ENCODE measurements around the gene GPR22.

Gene GPR22

GRCh38 chr7:107469929-107470328 is at the start of gene GPR22:
TSS of gene GPR22 (plus strand) at chr7:107470057. CDS start at chr7:107474061, 4,004 bp downstream.
- H3K36me3 ChIP-seq (ENCODE audit: insufficient read depth, low read length): no peaks in the 10 kb centered on the region
- no peak for TF ChIP-seq CTCF (IDR thresholded peaks at IDR 0.05; ENCODE audit: borderline replicate concordance, extremely low read depth, low read length, poor library complexity, severe bottlenecking)
- no peak for TF ChIP-seq EZH2 (IDR thresholded peaks at IDR 0.05; ENCODE audit: borderline replicate concordance, low read depth, low read length, severe bottlenecking)
- H3K4me2 ChIP-seq (ENCODE audit: insufficient read depth, low read length): no peak within 1 kb of the TSS
- H2AFZ ChIP-seq (ENCODE audit: low read depth, low read length): no peak within 1 kb of the TSS
- no peaks in the 10 kb centered on the region for H3K79me2 ChIP-seq (ENCODE audit: insufficient read depth, low read length)
- no peaks in the 10 kb centered on the region for H3K9me3 ChIP-seq (ENCODE audit: insufficient read depth, low read length, severe bottlenecking)
- H4K20me1 ChIP-seq (ENCODE audit: insufficient read depth, low read length): no peaks in the 10 kb centered on the region; the same call in 1 of the 2 replicates
- H3K4me3 ChIP-seq (ENCODE audit: low read depth in 1 of 2, low read length in 2 of 2): no peak within 1 kb of the TSS
- no peak within 1 kb of the TSS for H3K9ac ChIP-seq (ENCODE audit: low read depth, low read length)
- H3K27me3 ChIP-seq (ENCODE audit: insufficient read depth, low read length, poor library complexity): no peaks in the 10 kb centered on the region
- no peak within 1 kb of the TSS for H3K27ac ChIP-seq (ENCODE audit: low read length)
- ATAC-seq (ENCODE audit: insufficient read depth, low read depth): no peak
- no peak for DNase-seq
- no peaks in the 10 kb centered on the region for H3K4me1 ChIP-seq (ENCODE audit: insufficient read depth, low read length)

DNA sequence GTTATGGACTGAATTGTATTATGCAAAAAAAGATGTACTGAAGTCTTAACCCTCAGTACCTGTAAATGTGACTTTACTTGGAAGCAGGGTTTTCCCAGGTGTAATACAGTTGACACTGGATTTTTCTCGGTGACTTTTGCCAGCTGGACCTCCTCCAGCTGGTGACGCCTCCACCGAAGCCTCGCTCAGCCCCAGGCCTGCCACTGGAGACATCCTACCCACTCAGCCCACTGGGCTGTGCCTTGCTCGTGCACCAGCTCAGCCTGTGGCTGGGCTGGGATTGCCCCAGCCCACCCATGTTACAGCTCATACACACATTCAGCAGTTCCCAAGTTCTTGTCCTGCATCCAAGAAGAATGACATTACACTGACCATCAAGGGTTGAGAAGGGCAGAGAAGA is 42.4 kb upstream of the GPR22 start:
- no peak for DNase-seq
- Histone ChIP-seq H4K20me1 (ENCODE audit: insufficient read depth, low read length) (no peaks in the 10 kb centered on the region), H3K9ac (ENCODE audit: low read depth, low read length) (no peak overlapping the region)

GRCh38 chr7:107428642-107429041 is 41.2 kb upstream of the GPR22 start:
- TF ChIP-seq EZH2 (IDR thresholded peaks at IDR 0.05; ENCODE audit: borderline replicate concordance, low read depth, low read length, severe bottlenecking) (no peak), CTCF (IDR thresholded peaks at IDR 0.05; ENCODE audit: borderline replicate concordance, extremely low read depth, low read length, poor library complexity, severe bottlenecking) (no peak)
- Histone ChIP-seq H3K27me3 (ENCODE audit: insufficient read depth, low read length, poor library complexity) (no peaks in the 10 kb centered on the region), H2AFZ (ENCODE audit: low read depth, low read length) (no peak overlapping the region), H3K4me2 (ENCODE audit: insufficient read depth, low read length) (no peak overlapping the region), H3K4me3 (ENCODE audit: low read depth in 1 of 2, low read length in 2 of 2) (no peak overlapping the region), H3K9ac (ENCODE audit: low read depth, low read length) (no peak overlapping the region), H3K27ac (ENCODE audit: low read length) (no peak overlapping the region), H3K79me2 (ENCODE audit: insufficient read depth, low read length) (no peaks in the 10 kb centered on the region), H4K20me1 (ENCODE audit: insufficient read depth, low read length) (no peaks in the 10 kb centered on the region), H3K4me1 (ENCODE audit: insufficient read depth, low read length) (no peaks in the 10 kb centered on the region), H3K9me3 (ENCODE audit: insufficient read depth, low read length, severe bottlenecking) (peaks cover 2% of the 10 kb centered on the region), H3K36me3 (ENCODE audit: insufficient read depth, low read length) (no peaks in the 10 kb centered on the region)
- DNase-seq (no peak), ATAC-seq (ENCODE audit: insufficient read depth, low read depth) (no peak)

More for the DNA sequence above, 42.4 kb upstream of the GPR22 start:
- no peak for ATAC-seq (ENCODE audit: insufficient read depth, low read depth)
- no peaks in the 10 kb centered on the region for H3K4me1 ChIP-seq (ENCODE audit: insufficient read depth, low read length)
- H3K9me3 ChIP-seq (ENCODE audit: insufficient read depth, low read length, severe bottlenecking): peaks cover 2% of the 10 kb centered on the region
- H3K27ac ChIP-seq (ENCODE audit: low read length): no peak overlapping the region
- no peaks in the 10 kb centered on the region for H3K36me3 ChIP-seq (ENCODE audit: insufficient read depth, low read length)
- H2AFZ ChIP-seq (ENCODE audit: low read depth, low read length): no peak overlapping the region
- no peak overlapping the region for H3K4me2 ChIP-seq (ENCODE audit: insufficient read depth, low read length)
- H3K79me2 ChIP-seq (ENCODE audit: insufficient read depth, low read length): no peaks in the 10 kb centered on the region
- H3K27me3 ChIP-seq (ENCODE audit: insufficient read depth, low read length, poor library complexity): no peaks in the 10 kb centered on the region
- no peak overlapping the region for H3K4me3 ChIP-seq (ENCODE audit: low read depth in 1 of 2, low read length in 2 of 2)
- TF ChIP-seq CTCF (IDR thresholded peaks at IDR 0.05; ENCODE audit: borderline replicate concordance, extremely low read depth, low read length, poor library complexity, severe bottlenecking): no peak
- no peak for TF ChIP-seq EZH2 (IDR thresholded peaks at IDR 0.05; ENCODE audit: borderline replicate concordance, low read depth, low read length, severe bottlenecking)

DNA sequence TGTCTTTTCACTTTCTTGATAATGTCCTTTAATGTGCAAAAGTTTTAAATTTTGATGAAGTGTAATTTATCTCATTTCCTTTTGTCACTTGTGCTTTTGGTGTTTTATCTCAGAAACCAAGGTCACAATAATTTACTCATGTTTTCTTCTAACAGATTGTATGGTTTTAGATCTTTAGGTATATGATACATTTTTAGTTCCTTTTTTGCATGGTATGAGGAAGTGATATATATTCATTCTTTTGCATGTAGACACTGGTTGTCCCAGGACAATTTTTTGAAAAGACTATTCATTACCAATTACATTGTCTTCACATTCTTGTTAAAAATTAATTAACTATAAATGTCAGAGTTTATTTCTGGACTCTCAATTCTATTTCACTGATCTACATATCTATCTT is 39.8 kb upstream of the GPR22 start:
- Histone ChIP-seq H4K20me1 (ENCODE audit: insufficient read depth, low read length) (no peaks in the 10 kb centered on the region), H3K4me3 (ENCODE audit: low read depth in 1 of 2, low read length in 2 of 2) (no peak overlapping the region), H2AFZ (ENCODE audit: low read depth, low read length) (no peak overlapping the region), H3K4me1 (ENCODE audit: insufficient read depth, low read length) (no peaks in the 10 kb centered on the region), H3K9me3 (ENCODE audit: insufficient read depth, low read length, severe bottlenecking) (peaks cover 2% of the 10 kb centered on the region), H3K79me2 (ENCODE audit: insufficient read depth, low read length) (no peaks in the 10 kb centered on the region), H3K4me2 (ENCODE audit: insufficient read depth, low read length) (no peak overlapping the region), H3K36me3 (ENCODE audit: insufficient read depth, low read length) (no peaks in the 10 kb centered on the region), H3K9ac (ENCODE audit: low read depth, low read length) (no peak overlapping the region), H3K27me3 (ENCODE audit: insufficient read depth, low read length, poor library complexity) (no peaks in the 10 kb centered on the region), H3K27ac (ENCODE audit: low read length) (no peak overlapping the region)
- ATAC-seq (ENCODE audit: insufficient read depth, low read depth): no peak
- no peak for DNase-seq
- TF ChIP-seq EZH2 (IDR thresholded peaks at IDR 0.05; ENCODE audit: borderline replicate concordance, low read depth, low read length, severe bottlenecking) (no peak), CTCF (IDR thresholded peaks at IDR 0.05; ENCODE audit: borderline replicate concordance, extremely low read depth, low read length, poor library complexity, severe bottlenecking) (no peak)
